Hematopoietic multipotent progenitor cell treated with erythropoietin and hydrocortisone succinate and interleukin-3 and kit ligand, for 6 days (in vitro differentiated cells): ENCODE data around the gene ADAMTS2.

Experiments used
- DNase-seq: peaks from one replicate; pipeline ENCODE4 v3.0.0-alpha.2; 2015

Gene ADAMTS2

DNA sequence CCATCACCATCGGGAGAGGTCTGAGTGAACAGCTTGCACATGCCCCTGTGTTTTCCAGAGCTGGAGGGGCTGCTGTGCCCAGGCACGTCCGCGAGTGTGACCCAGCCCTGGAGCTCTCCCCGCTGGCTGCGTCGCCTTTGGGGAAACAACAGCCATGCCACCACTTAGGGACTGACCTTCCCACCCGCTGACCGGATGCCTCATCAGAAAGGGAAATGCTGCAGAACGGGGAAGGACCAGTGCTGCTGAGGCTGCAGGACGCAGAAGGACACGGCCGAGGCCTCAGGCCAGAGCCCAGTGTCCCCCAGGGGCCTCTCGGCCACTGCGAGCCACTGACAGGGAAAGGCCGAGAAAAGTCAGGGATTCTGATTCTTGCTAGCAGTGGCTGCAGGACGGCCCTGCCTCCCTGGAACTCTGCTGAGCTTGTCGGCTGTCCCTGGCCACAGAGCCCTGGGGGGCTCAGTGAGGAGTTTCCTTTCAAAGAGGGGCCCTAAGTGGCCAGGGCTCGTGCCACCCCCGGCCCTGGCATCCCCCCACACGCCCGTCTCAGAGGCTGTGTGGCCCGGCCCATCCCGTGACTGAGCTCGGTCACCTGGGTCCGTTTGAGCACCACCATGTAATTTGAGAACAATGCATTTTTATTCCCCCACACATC, 154.3 kb downstream of the ADAMTS2 start:
- DNase-seq = no peak

DNA sequence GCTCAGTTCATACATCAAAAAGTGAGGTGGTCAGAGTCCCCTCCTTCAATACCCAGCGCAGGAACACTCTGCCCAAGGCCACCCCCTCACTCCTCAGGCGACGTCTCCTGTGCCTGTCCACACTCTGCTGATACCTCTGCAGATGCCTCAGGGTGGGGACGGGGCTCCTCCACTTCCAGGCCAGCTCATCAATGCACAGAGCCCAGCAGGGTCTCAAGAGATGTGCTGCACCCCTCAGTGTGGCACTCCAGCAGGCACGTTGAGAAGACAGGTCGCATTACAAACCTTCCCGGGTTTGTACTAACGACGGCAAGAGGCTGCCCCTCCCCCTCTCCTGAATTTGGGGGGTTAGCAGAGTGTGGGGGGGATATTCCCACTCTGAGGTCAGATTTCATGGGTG, 156.6 kb downstream of the ADAMTS2 start:
- DNase-seq = no peak

DNA sequence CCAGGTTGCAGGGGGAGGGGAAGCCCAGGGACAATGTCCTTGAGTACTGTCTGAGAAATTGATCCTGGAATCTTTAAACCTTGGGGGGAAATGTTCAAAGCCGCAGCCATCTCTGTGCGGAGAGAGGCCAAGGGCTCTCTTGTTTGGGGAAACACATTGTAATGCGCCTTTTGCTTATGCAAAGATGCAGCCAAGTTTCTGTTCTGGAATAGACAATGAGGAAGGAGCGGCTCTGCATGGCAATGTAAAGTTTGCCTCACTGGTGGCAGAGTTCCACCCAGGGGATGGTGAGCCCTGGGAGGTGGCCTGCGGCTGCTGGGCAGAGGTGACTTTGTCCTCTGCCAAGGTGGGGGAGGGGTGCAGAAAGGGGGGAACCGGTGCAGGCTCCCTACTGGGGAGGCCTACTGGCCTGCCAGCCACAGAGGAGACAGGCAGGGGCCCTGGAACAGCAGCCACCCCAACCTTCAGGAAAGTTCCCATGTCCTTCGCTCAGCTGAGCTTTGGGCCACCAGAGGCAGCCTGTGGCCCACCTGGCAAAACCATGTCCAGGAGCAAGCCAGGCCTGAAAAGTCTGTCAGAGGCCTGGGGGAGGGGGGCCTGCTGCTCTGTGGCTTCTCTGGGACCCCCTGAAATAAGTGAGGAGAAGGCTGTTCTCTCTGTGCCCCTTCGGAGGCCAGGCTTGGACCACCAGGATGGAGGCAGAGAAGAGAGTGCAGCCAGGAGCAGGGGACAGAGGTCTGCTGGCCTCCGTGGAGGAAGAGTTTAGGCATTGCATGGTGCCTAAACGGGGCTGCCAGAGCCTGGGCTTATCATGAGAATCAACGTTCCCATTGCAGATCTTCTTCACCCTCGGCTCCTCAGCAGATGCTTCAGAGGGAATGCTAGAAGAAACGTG, 157.3 kb downstream of the ADAMTS2 start:
- no peak for DNase-seq

GRCh38 chr5:179187229-179187678, 158.0 kb downstream of the ADAMTS2 start:
- no peak for DNase-seq

GRCh38 chr5:179186801-179187200, 158.5 kb downstream of the ADAMTS2 start:
- DNase-seq = no peak

GRCh38 chr5:179185941-179186411, 159.3 kb downstream of the ADAMTS2 start:
- DNase-seq = no peak

GRCh38 chr5:179185256-179185940, 159.9 kb downstream of the ADAMTS2 start:
- DNase-seq = no peak

- DNase-seq = no peak
Observed at GRCh38 chr5:179184521-179185050, 160.7 kb downstream of the ADAMTS2 start.

- no peak for DNase-seq
Observed at GRCh38 chr5:179183481-179183880, 161.8 kb downstream of the ADAMTS2 start.

- DNase-seq = no peak
Observed at GRCh38 chr5:179182601-179183000, 162.7 kb downstream of the ADAMTS2 start.

- DNase-seq = no peak
Observed at GRCh38 chr5:179181988-179182387, 163.3 kb downstream of the ADAMTS2 start.

GRCh38 chr5:179180921-179181645, 164.2 kb downstream of the ADAMTS2 start:
- no peak for DNase-seq

DNA sequence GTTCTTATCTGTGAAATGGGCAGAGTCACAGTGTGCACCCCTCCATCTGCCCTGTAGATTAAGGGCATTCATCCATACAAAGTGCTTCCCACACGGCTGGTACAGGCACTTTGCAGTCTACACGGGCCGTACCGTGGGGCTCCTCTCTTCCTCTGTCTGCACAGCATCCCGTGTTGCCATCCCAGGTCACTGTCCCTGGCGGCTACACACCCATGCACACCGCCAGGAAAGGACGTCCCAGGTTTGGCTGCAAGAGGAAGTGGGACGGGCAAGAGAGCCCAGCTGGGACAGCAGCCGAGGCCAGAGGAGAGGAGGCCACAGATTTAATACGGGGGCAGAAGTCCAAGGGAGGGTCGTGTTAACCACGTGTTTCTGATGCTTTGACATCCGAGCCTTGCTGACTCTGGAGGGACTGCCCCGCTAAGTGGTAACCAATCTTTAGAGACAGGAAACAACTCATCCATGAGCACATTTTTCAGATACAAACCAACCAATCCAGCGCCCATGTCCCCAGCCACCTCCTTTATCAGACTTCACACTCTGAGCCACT, 165.1 kb downstream of the ADAMTS2 start:
- no peak for DNase-seq

DNA sequence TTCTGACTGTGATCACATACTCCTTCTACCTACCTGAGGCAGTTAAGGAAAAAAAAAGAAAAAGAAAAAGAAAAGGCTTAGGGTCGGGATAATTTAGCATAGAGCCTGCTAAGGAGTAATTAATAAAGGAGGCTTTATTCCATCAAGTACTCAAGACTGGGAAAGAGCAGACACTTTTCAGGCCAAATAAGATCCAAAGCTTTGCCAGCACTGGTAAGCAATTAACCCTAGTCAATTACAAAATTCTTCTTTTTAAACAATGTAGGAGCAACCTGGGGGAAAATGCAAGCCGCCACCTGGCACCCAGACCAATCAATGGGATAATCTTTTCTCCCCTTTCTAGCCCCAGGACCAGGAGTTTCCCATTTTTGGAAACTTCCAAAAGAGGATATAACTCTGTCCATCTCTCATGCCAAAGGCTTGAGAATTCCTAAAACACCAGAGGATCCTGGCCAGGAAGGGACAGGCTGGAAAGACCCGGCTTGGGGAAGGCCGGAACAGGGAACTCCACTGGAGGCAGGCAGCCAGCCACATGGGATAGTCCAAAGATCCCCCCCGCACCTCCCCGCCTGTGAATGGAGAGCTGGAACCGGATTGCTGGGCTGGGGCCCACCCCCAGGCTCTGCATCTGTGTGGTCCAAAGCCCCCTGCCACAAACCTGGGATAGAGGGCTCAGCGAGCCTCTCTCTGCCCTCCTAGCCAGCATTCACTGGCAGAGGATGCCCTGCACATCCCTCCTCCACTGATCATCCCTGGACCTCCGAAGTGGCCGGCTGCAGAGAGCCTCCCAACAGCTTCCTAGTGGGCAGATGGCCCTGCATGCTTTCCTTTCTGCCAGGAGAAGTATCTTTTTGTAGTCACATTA, 167.3 kb downstream of the ADAMTS2 start:
- DNase-seq = no peak

DNA sequence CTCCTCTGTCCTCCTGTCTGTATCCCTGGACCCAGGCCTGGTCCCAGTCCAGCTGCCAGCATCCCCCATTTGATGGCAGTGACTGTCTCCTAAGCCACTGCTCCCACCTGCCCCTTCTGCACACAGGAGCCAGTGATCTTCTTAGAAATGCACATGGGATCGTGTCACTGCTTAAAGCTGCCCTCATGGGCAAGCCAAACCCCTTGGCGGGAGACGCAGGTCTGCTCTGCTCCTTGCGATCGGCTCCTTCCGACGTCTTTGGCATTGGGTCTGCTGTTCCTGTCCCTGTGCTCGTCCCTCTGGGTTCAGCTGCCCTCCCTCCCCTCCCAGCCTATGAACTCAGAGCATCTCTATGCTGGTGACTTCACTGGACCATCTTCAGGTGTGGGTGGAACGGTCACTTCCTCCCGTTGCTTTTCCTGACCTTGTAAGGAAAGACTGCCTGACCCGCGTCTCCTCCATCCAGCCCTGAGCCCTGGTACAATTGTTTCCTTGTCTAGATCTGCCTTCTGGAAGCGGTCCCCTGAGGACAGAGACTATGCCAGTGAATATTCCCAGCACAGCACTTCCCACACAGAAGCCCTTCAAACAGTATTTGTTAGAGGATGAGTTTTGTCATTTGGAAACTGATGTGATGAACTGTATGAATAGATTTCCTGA, 168.6 kb downstream of the ADAMTS2 start:
- no peak for DNase-seq

- no peak for DNase-seq
Observed at GRCh38 chr5:179176166-179176565, 169.1 kb downstream of the ADAMTS2 start.

- no peak for DNase-seq
Observed at GRCh38 chr5:179171816-179172745, 173.2 kb downstream of the ADAMTS2 start.

DNA sequence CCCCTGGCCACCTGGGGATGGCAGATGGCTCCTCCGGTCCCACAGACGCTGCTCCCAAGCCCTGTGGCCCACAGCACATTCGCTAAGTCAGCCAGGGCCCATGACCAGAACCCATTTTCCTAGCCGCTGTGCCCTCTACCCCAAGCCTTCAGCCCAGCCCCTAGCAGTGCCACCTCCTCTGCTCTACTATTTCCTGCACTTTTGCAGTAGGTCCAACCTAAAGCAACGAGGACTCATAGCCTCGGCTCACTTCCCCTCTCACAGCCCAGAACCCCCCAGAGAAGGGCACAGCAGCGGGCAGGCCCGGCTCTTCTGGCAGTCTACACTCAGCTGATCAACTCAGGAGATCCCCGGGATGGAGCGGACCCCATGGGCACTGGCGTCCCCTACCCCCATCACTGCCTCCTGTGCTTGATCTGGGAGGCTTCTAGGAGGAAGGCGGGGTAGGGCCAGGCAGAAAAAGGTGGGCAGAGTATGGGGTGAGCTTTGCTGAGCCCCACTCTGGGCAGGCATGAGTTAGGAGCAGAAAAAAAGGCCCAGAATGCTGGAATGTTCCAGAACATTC, 173.9 kb downstream of the ADAMTS2 start:
- DNase-seq = no peak

GRCh38 chr5:179170606-179171005, 174.7 kb downstream of the ADAMTS2 start:
- DNase-seq = no peak
